GM12878 (cell line): ENCODE measurements around the gene HEYL. TPM values are rescaled to one million over a fixed set of nuclear protein-coding genes. Genes with fewer than 3 reads are reported as not detected.

Source experiments
- ATAC-seq: fragments of 200-7000 bp; cut with Tn5 transposase; 3 replicates; pipeline ENCODE4 v1.9.1; 2020; ENCODE audit warnings: mild to moderate bottlenecking, moderate library complexity
- BruUV-seq: library from RNA; stranded (reverse); fragments of 400-500 nt; replicated peaks from 2 replicates; lab custom pipeline; 2021; lab: Mats Ljungman, UMichigan
- CTCF ChIA-PET: fragments of 300-600 bp; sonication (Branson Sonifier 250); formaldehyde crosslinking; extraction: SDS; loops from one replicate; lab custom pipeline; 2021; ENCODE audit warnings: inconsistent platforms; lab: Yijun Ruan, JAX
- POLR2A ChIA-PET: fragments of 350-600 bp; formaldehyde crosslinking; extraction: SDS; loops from one replicate; lab custom pipeline; 2021; ENCODE audit warnings: inconsistent platforms; lab: Charles Lee
- RAD21 ChIA-PET: fragments of 300-600 bp; sonication (Branson Sonifier 250); formaldehyde crosslinking; loops from one replicate; lab custom pipeline; 2023; ENCODE audit warnings: antibody characterized with exemption; ENCODE audit not compliant: unreplicated experiment; lab: Charles Lee
- SMC1A ChIA-PET: fragments of 300-600 bp; sonication (Branson Sonifier 250); formaldehyde crosslinking; loops from one replicate; lab custom pipeline; 2023; ENCODE audit not compliant: unreplicated experiment, uncharacterized antibody; lab: Charles Lee
- DNase-seq: peaks from one replicate; pipeline ENCODE4 v3.0.0-alpha.2; 2011; ENCODE audit warnings: low read depth, low spot score
- FAIRE-seq: peaks from 3 replicates; lab custom pipeline; 2011; peaks lifted over from hg19 to GRCh38; lab: Jason Lieb, UNC
- H2AFZ ChIP-seq: 2 replicates; pipeline ENCODE4 v1.6.0; 2011; ENCODE audit warnings: low read depth, low read length, control low read depth; ENCODE audit not compliant: control insufficient read depth
- H3K27ac ChIP-seq: 2 replicates; pipeline ENCODE4 v1.5.1; 2011; ENCODE audit warnings: control low read depth; ENCODE audit not compliant: control insufficient read depth, insufficient read depth
- H3K27me3 ChIP-seq, 2 experiments: replicated peaks in 1 of 2; 2 replicates each; pipeline versions ENCODE4 v1.6.0 to v1.6.1; 2011; ENCODE audit warnings: low read length in 1 of 2; ENCODE audit not compliant: control insufficient read depth in 2 of 2, insufficient read depth in 2 of 2
- H3K36me3 ChIP-seq, 2 experiments: 2 replicates each; pipeline ENCODE4 v1.5.1; 2011; ENCODE audit warnings: low read length in 1 of 2; ENCODE audit not compliant: control insufficient read depth in 2 of 2, insufficient read depth in 2 of 2
- H3K4me1 ChIP-seq: 2 replicates; pipeline ENCODE4 v1.6.1; 2011; ENCODE audit warnings: mild to moderate bottlenecking, low read length, moderate library complexity, mixed read lengths; ENCODE audit not compliant: control insufficient read depth, insufficient read depth
- H3K4me2 ChIP-seq: 2 replicates; pipeline ENCODE4 v1.6.0; 2011; ENCODE audit warnings: control low read depth; ENCODE audit not compliant: control insufficient read depth, insufficient read depth
- H3K4me3 ChIP-seq: fragments of 200-600 bp; sonication (generic); 2 replicates; pipeline ENCODE4 v1.5.1; 2016
- H3K79me2 ChIP-seq: 2 replicates; pipeline ENCODE4 v1.6.0; 2011; ENCODE audit warnings: low read length; ENCODE audit not compliant: control insufficient read depth, insufficient read depth
- H3K9ac ChIP-seq: 2 replicates; pipeline ENCODE4 v1.8.0; 2011; ENCODE audit warnings: low read length, control low read depth, mixed read lengths; ENCODE audit not compliant: control insufficient read depth, insufficient read depth
- H3K9me3 ChIP-seq: replicated peaks from 3 replicates; pipeline ENCODE4 v1.5.1; 2011; ENCODE audit warnings: mild to moderate bottlenecking, low read length; ENCODE audit not compliant: control insufficient read depth, insufficient read depth
- H4K20me1 ChIP-seq: 2 replicates; pipeline ENCODE4 v1.6.0; 2011; ENCODE audit not compliant: control insufficient read depth, insufficient read depth
- CBFB ChIP-seq: IDR thresholded peaks from 2 replicates; pipeline ENCODE4 v1.6.1; 2016; ENCODE audit warnings: antibody characterized with exemption, low read depth
- CBX3 ChIP-seq: fragments of 200-600 bp; sonication (generic); IDR thresholded peaks from 2 replicates; pipeline ENCODE4 v1.6.1; 2016; ENCODE audit warnings: low read depth, borderline replicate concordance
- CEBPZ ChIP-seq: fragments of 150-350 bp; IDR thresholded peaks from 2 replicates; pipeline ENCODE4 v1.6.1; 2016; ENCODE audit warnings: low read depth, low read length
- ELK1 ChIP-seq: IDR thresholded peaks from 2 replicates; pipeline ENCODE4 v1.6.1; 2012; ENCODE audit warnings: low read depth, low read length, improper control_type of control experiment
- GABPA ChIP-seq: IDR thresholded peaks from 2 replicates; pipeline ENCODE4 v1.6.1; 2014; ENCODE audit warnings: antibody characterized with exemption, low read depth, mild to moderate bottlenecking, inconsistent platforms
- NBN ChIP-seq: fragments of 450-650 bp; IDR thresholded peaks from 2 replicates; pipeline ENCODE4 v1.6.1; 2016
- RFX5 ChIP-seq: IDR thresholded peaks from 2 replicates; pipeline ENCODE4 v1.6.1; 2011; ENCODE audit warnings: low read depth, low read length, improper control_type of control experiment
- SMC3 ChIP-seq: IDR thresholded peaks from 2 replicates; pipeline ENCODE4 v1.6.1; 2011; ENCODE audit warnings: low read length, improper control_type of control experiment, borderline replicate concordance
- ZNF217 ChIP-seq: fragments of 450-650 bp; IDR thresholded peaks from 2 replicates; pipeline ENCODE4 v1.6.1; 2017; ENCODE audit warnings: antibody characterized with exemption, mild to moderate bottlenecking
- WGBS: methylation state at CpG from one replicate; pipeline ENCODE4 v1.1.6; 2016; ENCODE audit warnings: low lambda C conversion rate; ENCODE audit not compliant: insufficient replicate concordance, insufficient coverage; ENCODE audit errors: missing lambda C conversion rate; 5-methylcytosine and 5-hydroxymethylcytosine counted together
- in situ Hi-C: fragments of 300-500 bp; cut with MboI; formaldehyde crosslinking; loops from 9 replicates; pipeline ENCODE4 v1.14.3; 2018; ENCODE audit warnings: mixed read lengths
- intact Hi-C: fragments of 100-400 bp; cut with micrococcal nuclease; formaldehyde crosslinking; loops from one replicate; pipeline ENCODE4 v1.14.2; 2022; ENCODE audit not compliant: unreplicated experiment
- polyA plus RNA-seq, 11 experiments: library from polyadenylated mRNA; depleted of rRNA in 4 of 11; unstranded in 6 of 11; stranded (reverse) in 5 of 11; fragments of >200 nt; fragmentation: Nextera tagmentation in 4 of 11; fragmentation: Illumina TruSeq in 1 of 11; extraction: Ambion mirVana in 4 of 11; extraction: Trizol in 1 of 11; gene quantifications; 1 replicate in 1 of 11; 2 replicates in 10 of 11; pipeline versions ENCODE4 v1.2.1 to v1.2.3, GENCODE V29; 2011 to 2016; ENCODE audit warnings: inconsistent platforms in 2 of 11, missing spikeins in 2 of 11, low read depth in 1 of 11
- total RNA-seq, 4 experiments: library from RNA; depleted of rRNA in 3 of 4; stranded (reverse); fragments of >200 nt in 3 of 4; fragmentation: Illumina TruSeq in 1 of 4; extraction: Trizol in 1 of 4; gene quantifications; 2 replicates each; pipeline versions ENCODE4 v1.2.1 to v1.2.3, GENCODE V29; 2013 to 2021
- TF ChIP-seq, protein P1 (sequence below): IDR thresholded peaks from 2 replicates; pipeline ENCODE4 v1.6.1; 2012; ENCODE audit warnings: mild to moderate bottlenecking, low read depth, low read length
- TF ChIP-seq, protein P2 (sequence below): fragments of 450-650 bp; IDR thresholded peaks from 2 replicates; pipeline ENCODE4 v1.6.1; 2016; ENCODE audit warnings: mild to moderate bottlenecking
- TF ChIP-seq, protein P3 (sequence below): fragments of 450-650 bp; IDR thresholded peaks from 2 replicates; pipeline ENCODE4 v1.6.1; 2017; ENCODE audit warnings: low read depth, mild to moderate bottlenecking, moderate library complexity

The HEYL gene
- total and polyA plus RNA-seq, 10 of the 15 experiments (the other 5 are each of a cell fraction or from before 2014, with no cell fraction given), result under 0.01 to 0.04 TPM; not detected in 8

GRCh38 chr1:39683591-39684312, 44.3 kb upstream of the HEYL start:
- SMC1A ChIA-PET, result no interaction called here
- intact Hi-C loops (no loop called here), in situ Hi-C loops (no loop called here)
- no peak overlapping the region for H3K9ac ChIP-seq
- 59% methylated on average over 46 of the region's 62 CpGs for WGBS
- no peak for DNase-seq
- no peaks in the 10 kb centered on the region for H3K79me2 ChIP-seq
- RAD21 ChIA-PET, result no interaction called here
- POLR2A ChIA-PET, result no interaction called here
- no TSS peak for BruUV-seq
- no peaks in the 10 kb centered on the region for H4K20me1 ChIP-seq
- H3K27me3 ChIP-seq, result peaks cover 4 to 6% of the 10 kb centered on the region in 2 experiments
- no peak overlapping the region for H3K4me3 ChIP-seq
- H3K36me3 ChIP-seq, result no peaks in the 10 kb centered on the region
- TF ChIP-seq CBFB (no peak), CEBPZ (no peak), ELK1 (no peak), NBN (no peak), SMC3 (no peak), RFX5 (no peak), GABPA (no peak), CBX3 (no peak), ZNF217 (no peak)
- TF ChIP-seq, protein P1, sequence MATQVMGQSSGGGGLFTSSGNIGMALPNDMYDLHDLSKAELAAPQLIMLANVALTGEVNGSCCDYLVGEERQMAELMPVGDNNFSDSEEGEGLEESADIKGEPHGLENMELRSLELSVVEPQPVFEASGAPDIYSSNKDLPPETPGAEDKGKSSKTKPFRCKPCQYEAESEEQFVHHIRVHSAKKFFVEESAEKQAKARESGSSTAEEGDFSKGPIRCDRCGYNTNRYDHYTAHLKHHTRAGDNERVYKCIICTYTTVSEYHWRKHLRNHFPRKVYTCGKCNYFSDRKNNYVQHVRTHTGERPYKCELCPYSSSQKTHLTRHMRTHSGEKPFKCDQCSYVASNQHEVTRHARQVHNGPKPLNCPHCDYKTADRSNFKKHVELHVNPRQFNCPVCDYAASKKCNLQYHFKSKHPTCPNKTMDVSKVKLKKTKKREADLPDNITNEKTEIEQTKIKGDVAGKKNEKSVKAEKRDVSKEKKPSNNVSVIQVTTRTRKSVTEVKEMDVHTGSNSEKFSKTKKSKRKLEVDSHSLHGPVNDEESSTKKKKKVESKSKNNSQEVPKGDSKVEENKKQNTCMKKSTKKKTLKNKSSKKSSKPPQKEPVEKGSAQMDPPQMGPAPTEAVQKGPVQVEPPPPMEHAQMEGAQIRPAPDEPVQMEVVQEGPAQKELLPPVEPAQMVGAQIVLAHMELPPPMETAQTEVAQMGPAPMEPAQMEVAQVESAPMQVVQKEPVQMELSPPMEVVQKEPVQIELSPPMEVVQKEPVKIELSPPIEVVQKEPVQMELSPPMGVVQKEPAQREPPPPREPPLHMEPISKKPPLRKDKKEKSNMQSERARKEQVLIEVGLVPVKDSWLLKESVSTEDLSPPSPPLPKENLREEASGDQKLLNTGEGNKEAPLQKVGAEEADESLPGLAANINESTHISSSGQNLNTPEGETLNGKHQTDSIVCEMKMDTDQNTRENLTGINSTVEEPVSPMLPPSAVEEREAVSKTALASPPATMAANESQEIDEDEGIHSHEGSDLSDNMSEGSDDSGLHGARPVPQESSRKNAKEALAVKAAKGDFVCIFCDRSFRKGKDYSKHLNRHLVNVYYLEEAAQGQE, result no peak
- TF ChIP-seq, protein P2, sequence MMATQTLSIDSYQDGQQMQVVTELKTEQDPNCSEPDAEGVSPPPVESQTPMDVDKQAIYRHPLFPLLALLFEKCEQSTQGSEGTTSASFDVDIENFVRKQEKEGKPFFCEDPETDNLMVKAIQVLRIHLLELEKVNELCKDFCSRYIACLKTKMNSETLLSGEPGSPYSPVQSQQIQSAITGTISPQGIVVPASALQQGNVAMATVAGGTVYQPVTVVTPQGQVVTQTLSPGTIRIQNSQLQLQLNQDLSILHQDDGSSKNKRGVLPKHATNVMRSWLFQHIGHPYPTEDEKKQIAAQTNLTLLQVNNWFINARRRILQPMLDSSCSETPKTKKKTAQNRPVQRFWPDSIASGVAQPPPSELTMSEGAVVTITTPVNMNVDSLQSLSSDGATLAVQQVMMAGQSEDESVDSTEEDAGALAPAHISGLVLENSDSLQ, result no peak
- TF ChIP-seq, protein P3, sequence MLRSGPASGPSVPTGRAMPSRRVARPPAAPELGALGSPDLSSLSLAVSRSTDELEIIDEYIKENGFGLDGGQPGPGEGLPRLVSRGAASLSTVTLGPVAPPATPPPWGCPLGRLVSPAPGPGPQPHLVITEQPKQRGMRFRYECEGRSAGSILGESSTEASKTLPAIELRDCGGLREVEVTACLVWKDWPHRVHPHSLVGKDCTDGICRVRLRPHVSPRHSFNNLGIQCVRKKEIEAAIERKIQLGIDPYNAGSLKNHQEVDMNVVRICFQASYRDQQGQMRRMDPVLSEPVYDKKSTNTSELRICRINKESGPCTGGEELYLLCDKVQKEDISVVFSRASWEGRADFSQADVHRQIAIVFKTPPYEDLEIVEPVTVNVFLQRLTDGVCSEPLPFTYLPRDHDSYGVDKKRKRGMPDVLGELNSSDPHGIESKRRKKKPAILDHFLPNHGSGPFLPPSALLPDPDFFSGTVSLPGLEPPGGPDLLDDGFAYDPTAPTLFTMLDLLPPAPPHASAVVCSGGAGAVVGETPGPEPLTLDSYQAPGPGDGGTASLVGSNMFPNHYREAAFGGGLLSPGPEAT, result no peak
- TF ChIP-seq, all 136 proteins: peak for 0
- H3K4me2 ChIP-seq, result no peak overlapping the region
- CTCF ChIA-PET, result no interaction called here
- H3K4me1 ChIP-seq, result no peaks in the 10 kb centered on the region
- no peak overlapping the region for H2AFZ ChIP-seq
- FAIRE-seq (no peak), ATAC-seq (no peak)
- H3K9me3 ChIP-seq, result no peaks in the 10 kb centered on the region
- no peak overlapping the region for H3K27ac ChIP-seq
